ENCODE results near the gene INSRR.

GRCh38 chr1:156865258-156865657 is 6.3 kb upstream of the INSRR start:
- TF ChIP-seq CTCF (IDR thresholded peaks at IDR 0.05; ENCODE audit: borderline replicate concordance, extremely low read depth, low read length, poor library complexity, severe bottlenecking) (no peak), EZH2 (IDR thresholded peaks at IDR 0.05; ENCODE audit: borderline replicate concordance, low read depth, low read length, severe bottlenecking) (no peak)

All from DND-41 (cell line).